Right lobe of liver (tissue), 6 donors: ENCODE measurements around the gene COL6A1. TPM values are rescaled to one million over a fixed set of nuclear protein-coding genes. Genes with fewer than 3 reads are reported as not detected.
A peak's percentile ranks its signal among the peaks of the same experiment; 100 is the strongest.

Experiments used
- ATAC-seq, 4 donors: fragments of 200-7000 bp; cut with Tn5 transposase; one replicate each; pipeline ENCODE4 v1.9.1; 2020; ENCODE audit warnings: mild to moderate bottlenecking in 4 of 4, moderate library complexity in 4 of 4
- DNase-seq, 3 donors: peaks; one replicate each; pipeline ENCODE4 v3.0.0-alpha.2; 2020
- H3K27ac ChIP-seq, 3 donors: fragments of 200-600 bp; one replicate each; pipeline ENCODE4 v1.8.0; 2022
- H3K27me3 ChIP-seq, 2 donors: fragments of 200-600 bp; one replicate each; pipeline ENCODE4 v1.8.0; 2022
- H3K36me3 ChIP-seq, 4 donors: fragments of 200-600 bp; sonication (generic) in 1 of 4; one replicate each; pipeline versions ENCODE4 v1.5.1 to v1.8.0; 2017 to 2022; ENCODE audit warnings: control low read depth in 1 of 4
- H3K4me1 ChIP-seq, 4 donors: fragments of 200-600 bp; sonication (generic) in 1 of 4; one replicate each; pipeline versions ENCODE4 v1.5.1 to v1.8.0; 2017 to 2022; ENCODE audit warnings: control low read depth in 1 of 4
- H3K4me3 ChIP-seq, 3 donors: fragments of 200-600 bp; one replicate each; pipeline ENCODE4 v1.8.0; 2022
- H3K9me3 ChIP-seq, 4 donors: fragments of 200-600 bp; sonication (generic) in 1 of 4; one replicate each; pipeline versions ENCODE4 v1.5.1 to v1.8.0; 2017 to 2022; ENCODE audit warnings: control low read depth in 1 of 4
- CTCF ChIP-seq, 4 donors: fragments of 200-600 bp in 3 of 4; fragments of 450-650 bp in 1 of 4; IDR thresholded peaks; one replicate each; pipeline versions ENCODE4 v1.5.1 to v1.8.0; 2016 to 2022; ENCODE audit warnings: antibody characterized with exemption in 4 of 4, mild to moderate bottlenecking in 2 of 4
- POLR2A ChIP-seq: fragments of 450-650 bp; IDR thresholded peaks from one replicate; pipeline ENCODE4 v1.6.1; 2017; ENCODE audit warnings: antibody characterized with exemption, mild to moderate bottlenecking
- WGBS: methylation state at CpG from one replicate; pipeline ENCODE4 v1.1.6; 2018; ENCODE audit warnings: low coverage, low lambda C conversion rate; ENCODE audit not compliant: insufficient coverage; ENCODE audit errors: missing lambda C conversion rate; 5-methylcytosine and 5-hydroxymethylcytosine counted together
- intact Hi-C, 2 donors: fragments of 100-400 bp; cut with DNase I; formaldehyde crosslinking; loops; one replicate each; pipeline versions ENCODE4 v1.11.2 to v1.14.1; 2022
- total RNA-seq, 6 experiments: library from RNA; depleted of rRNA in 2 of 6; stranded (reverse); fragments of >200 nt in 2 of 6; fragmentation: NEBNext Ultra II Directional in 3 of 6; extraction: Animal tissue kit (Norgen Biotek cat#: 25700) in 3 of 6; gene quantifications; one replicate each; pipeline versions ENCODE4 v1.1.0 to v1.2.4, GENCODE V29; 2016 to 2023
- donor health status: DM: no; HTN: yes; CAD: no.
- donor health status: DM: no; HTN: no; CAD: no.
- donor health status: DM: no; HTN: no; CAD: no.
- donor health status: DM: no; HTN: yes; CAD: no.
- donor health status: DM: no; HTN: yes; CAD: no.

Gene COL6A1
- total RNA-seq, 6 experiments from 2014 or later = 28.2 to 79.9 (median 51.1) TPM

- intact Hi-C loops = no loop called here
- ATAC-seq (no peak), DNase-seq (no peak)
- TF ChIP-seq POLR2A (no peak), CTCF (IDR thresholded peaks at IDR 0.05) (no peak)
- Histone ChIP-seq H3K36me3 (no peaks in the 10 kb centered on the region), H3K4me1 (no peaks in the 10 kb centered on the region), H3K4me3 (no peak overlapping the region), H3K27me3 (no peaks in the 10 kb centered on the region), H3K9me3 (no peaks in the 10 kb centered on the region), H3K27ac (no peak overlapping the region)
- WGBS = 54% methylated on average over 3 of the region's 3 CpGs
Measured at GRCh38 chr21:46018615-46019014, 37.0 kb downstream of the COL6A1 start.

- DNase-seq = no peak
- TF ChIP-seq POLR2A (no peak), CTCF (IDR thresholded peaks at IDR 0.05) (no peak)
- ATAC-seq = no peak
Measured at GRCh38 chr21:46020581-46020980, 39.0 kb downstream of the COL6A1 start.

GRCh38 chr21:46021398-46021797 lies 39.8 kb downstream of the COL6A1 start:
- Histone ChIP-seq H3K9me3 (no peaks in the 10 kb centered on the region), H3K4me3 (no peak overlapping the region), H3K36me3 (no peaks in the 10 kb centered on the region), H3K4me1 (no peaks in the 10 kb centered on the region), H3K27me3 (no peaks in the 10 kb centered on the region), H3K27ac (no peak overlapping the region)
- DNase-seq (no peak), ATAC-seq (no peak)
- intact Hi-C loops = no loop called here
- 76% methylated on average over 7 of the region's 7 CpGs for WGBS
- TF ChIP-seq CTCF (IDR thresholded peaks at IDR 0.05) = no peak

More at GRCh38 chr21:46020581-46020980, 39.0 kb downstream of the COL6A1 start:
- no peak overlapping the region for H3K27ac ChIP-seq
- H3K9me3 ChIP-seq = no peaks in the 10 kb centered on the region
- no peaks in the 10 kb centered on the region for H3K27me3 ChIP-seq
- H3K36me3 ChIP-seq = no peaks in the 10 kb centered on the region
- H3K4me1 ChIP-seq = no peaks in the 10 kb centered on the region
- intact Hi-C loops = no loop called here
- WGBS = 81% methylated on average over 3 of the region's 6 CpGs
- H3K4me3 ChIP-seq = no peak overlapping the region

- DNase-seq (no peak), ATAC-seq (peak in 1 of 4 donors; percentile 27)
- no peaks in the 10 kb centered on the region for H3K4me1 ChIP-seq
- intact Hi-C loops = no loop called here
- TF ChIP-seq CTCF (IDR thresholded peaks at IDR 0.05) (no peak), POLR2A (no peak)
- H3K27me3 ChIP-seq = no peaks in the 10 kb centered on the region
- H3K9me3 ChIP-seq = no peaks in the 10 kb centered on the region
- 80% methylated on average over 7 of the region's 23 CpGs for WGBS
- no peak overlapping the region for H3K27ac ChIP-seq
- no peaks in the 10 kb centered on the region for H3K36me3 ChIP-seq
- H3K4me3 ChIP-seq = no peak overlapping the region
Measured at GRCh38 chr21:46021978-46022544, 40.5 kb downstream of the COL6A1 start.
